A673 (cell line): ENCODE measurements around the gene PDE4DIP.
"Not testable (repeated sequence)": the region's sequence is repeated elsewhere in the genome, so short reads cannot be mapped to it uniquely, and the experiment has no call there.

Experiments used
- EZH2 ChIP-seq: fragments of 200-600 bp; sonication (generic); IDR thresholded peaks from 2 replicates; pipeline ENCODE4 v1.6.1; 2017; ENCODE audit warnings: borderline replicate concordance, low read depth, mild to moderate bottlenecking, mixed read lengths, antibody characterized with exemption, low read length; ENCODE audit not compliant: poor library complexity, severe bottlenecking
- TF ChIP-seq, protein P1 (sequence below): fragments of 300-800, 200-600 bp; sonication (generic); conservative IDR thresholded peaks from 2 replicates; pipeline ENCODE4 v1.5.1; 2017; ENCODE audit warnings: low read depth, mild to moderate bottlenecking, antibody characterized with exemption, low read length, moderate library complexity, mixed read lengths

DNA sequence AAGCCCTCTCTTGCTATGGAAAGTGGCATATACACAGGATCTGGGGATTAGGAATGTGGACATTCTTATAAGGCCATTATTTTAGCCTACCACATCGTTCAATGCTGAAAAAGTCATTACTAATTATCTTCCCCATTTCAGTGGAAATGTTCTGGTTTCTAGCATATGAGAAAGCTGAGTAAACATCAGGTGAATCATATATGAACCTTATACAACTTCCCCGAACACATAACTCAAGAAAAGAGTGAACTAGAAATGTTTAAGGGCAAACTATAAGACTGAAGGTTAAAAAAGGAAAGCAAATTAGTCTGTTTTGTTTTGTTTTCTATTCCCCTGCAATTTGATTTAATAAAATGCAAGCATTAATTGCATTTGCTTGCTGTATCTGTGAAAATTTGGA is 6.1 kb downstream of the PDE4DIP start:
- TF ChIP-seq, protein P1, sequence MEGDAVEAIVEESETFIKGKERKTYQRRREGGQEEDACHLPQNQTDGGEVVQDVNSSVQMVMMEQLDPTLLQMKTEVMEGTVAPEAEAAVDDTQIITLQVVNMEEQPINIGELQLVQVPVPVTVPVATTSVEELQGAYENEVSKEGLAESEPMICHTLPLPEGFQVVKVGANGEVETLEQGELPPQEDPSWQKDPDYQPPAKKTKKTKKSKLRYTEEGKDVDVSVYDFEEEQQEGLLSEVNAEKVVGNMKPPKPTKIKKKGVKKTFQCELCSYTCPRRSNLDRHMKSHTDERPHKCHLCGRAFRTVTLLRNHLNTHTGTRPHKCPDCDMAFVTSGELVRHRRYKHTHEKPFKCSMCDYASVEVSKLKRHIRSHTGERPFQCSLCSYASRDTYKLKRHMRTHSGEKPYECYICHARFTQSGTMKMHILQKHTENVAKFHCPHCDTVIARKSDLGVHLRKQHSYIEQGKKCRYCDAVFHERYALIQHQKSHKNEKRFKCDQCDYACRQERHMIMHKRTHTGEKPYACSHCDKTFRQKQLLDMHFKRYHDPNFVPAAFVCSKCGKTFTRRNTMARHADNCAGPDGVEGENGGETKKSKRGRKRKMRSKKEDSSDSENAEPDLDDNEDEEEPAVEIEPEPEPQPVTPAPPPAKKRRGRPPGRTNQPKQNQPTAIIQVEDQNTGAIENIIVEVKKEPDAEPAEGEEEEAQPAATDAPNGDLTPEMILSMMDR = not testable (repeated sequence)
- not testable (repeated sequence) for TF ChIP-seq EZH2
